Suprapubic skin (tissue), 4 donors: ENCODE measurements around the gene RASA3.

Experiments used
- CTCF ChIP-seq, 2 donors: fragments of 200-600 bp in 1 of 2; fragments of 450-650 bp in 1 of 2; sonication (generic) in 1 of 2; IDR thresholded peaks; one replicate each; pipeline ENCODE4 v1.5.1; 2016 to 2019; ENCODE audit warnings: antibody characterized with exemption in 2 of 2, mild to moderate bottlenecking in 1 of 2, moderate library complexity in 1 of 2
- EP300 ChIP-seq: sonication (generic); formaldehyde crosslinking; IDR thresholded peaks from one replicate; pipeline ENCODE4 v1.6.1; 2017; ENCODE audit warnings: antibody characterized with exemption
- POLR2A ChIP-seq, 2 donors: fragments of 450-650 bp; IDR thresholded peaks; one replicate each; pipeline ENCODE4 v1.6.1; 2017; ENCODE audit warnings: antibody characterized with exemption in 2 of 2, mild to moderate bottlenecking in 2 of 2, moderate library complexity in 2 of 2
- POLR2AphosphoS5 ChIP-seq, 3 donors: sonication (generic); formaldehyde crosslinking; IDR thresholded peaks; one replicate each; pipeline ENCODE4 v1.6.1; 2017; ENCODE audit warnings: antibody characterized with exemption in 3 of 3

- no peak for TF ChIP-seq CTCF (IDR thresholded peaks at IDR 0.05)
- TF ChIP-seq POLR2A (IDR thresholded peaks at IDR 0.05): no peak
- TF ChIP-seq POLR2AphosphoS5 (IDR thresholded peaks at IDR 0.05): no peak
- TF ChIP-seq EP300: no peak
These were observed 142.7 kb downstream of the RASA3 start for GRCh38 chr13:113989585-113990300.
